ENCODE measurements around the gene PYDC2.

- TF ChIP-seq ZBTB33 (IDR thresholded peaks at IDR 0.05) (no peak), ATF3 (IDR thresholded peaks at IDR 0.05; ENCODE audit: borderline replicate concordance, extremely low read depth, low read depth, low read length) (no peak), POLR2A (IDR thresholded peaks at IDR 0.05; ENCODE audit: low read depth, low read length) (no peak)
Observed at GRCh38 chr3:191426311-191426710, 34.7 kb upstream of the PYDC2 start.

Measured in GM12878 (cell line).